HUES64 (cell line): Measurements from ENCODE around the gene GSS.
"Not testable (repeated sequence)": the region's sequence is repeated elsewhere in the genome, so short reads cannot be mapped to it uniquely, and the experiment has no call there.

ENCODE experiments used
- H3K27ac ChIP-seq: 2 replicates; pipeline ENCODE4 v1.7.0; 2013; ENCODE audit warnings: low read depth, low read length, inconsistent platforms
- H3K27me3 ChIP-seq: 2 replicates; pipeline ENCODE4 v1.6.1; 2013; ENCODE audit warnings: mild to moderate bottlenecking, low read length; ENCODE audit not compliant: insufficient read depth
- H3K36me3 ChIP-seq: 2 replicates; pipeline ENCODE4 v1.6.1; 2013; ENCODE audit warnings: mild to moderate bottlenecking, low read length; ENCODE audit not compliant: insufficient read depth
- H3K4me1 ChIP-seq: 2 replicates; pipeline ENCODE4 v1.6.1; 2013; ENCODE audit warnings: mild to moderate bottlenecking, low read length, moderate library complexity; ENCODE audit not compliant: insufficient read depth
- H3K4me3 ChIP-seq: 2 replicates; pipeline ENCODE4 v1.5.1; 2013; ENCODE audit warnings: mild to moderate bottlenecking, low read length, moderate library complexity
- H3K9ac ChIP-seq: 2 replicates; pipeline ENCODE4 v1.6.1; 2013; ENCODE audit warnings: mild to moderate bottlenecking, low read depth, low read length
- H3K9me3 ChIP-seq: 2 replicates; pipeline ENCODE4 v1.6.1; 2013; ENCODE audit warnings: low read depth, low read length; ENCODE audit not compliant: insufficient read depth
- WGBS: fragments of 150-250, 120-280 bp; methylation state at CpG from one replicate; pipeline ENCODE4 v1.1.7; 2013; ENCODE audit warnings: missing lambda C conversion rate; 5-methylcytosine and 5-hydroxymethylcytosine counted together

Gene GSS

DNA sequence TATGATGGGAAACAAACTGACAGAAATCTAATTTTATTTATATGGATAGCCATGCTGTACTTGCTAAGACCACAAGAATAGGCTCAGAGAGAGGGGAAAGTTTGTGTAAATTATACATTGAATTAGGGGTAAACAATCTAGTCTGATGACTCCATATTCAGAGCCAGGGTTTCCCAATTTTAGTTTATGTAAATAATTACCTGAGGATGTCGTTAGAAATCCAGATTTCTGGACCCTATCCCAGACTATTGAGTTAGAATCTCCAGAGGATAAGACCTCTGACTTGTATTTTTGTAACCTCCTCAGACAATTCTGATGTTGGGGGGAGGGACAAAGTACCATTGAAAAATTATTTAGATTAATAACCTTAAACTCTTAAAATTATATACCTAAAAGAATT lies 60.9 kb downstream of the GSS start:
- Histone ChIP-seq H3K4me1 (no peaks in the 10 kb centered on the region), H3K27ac (no peak overlapping the region), H3K36me3 (no peaks in the 10 kb centered on the region), H3K4me3 (no peak overlapping the region), H3K9me3 (no peaks in the 10 kb centered on the region), H3K9ac (no peak overlapping the region), H3K27me3 (no peaks in the 10 kb centered on the region)
- 88% methylated on average over 1 of the region's 1 CpG for WGBS

GRCh38 chr20:34892671-34893070 lies 62.9 kb downstream of the GSS start:
- no peaks in the 10 kb centered on the region for H3K4me1 ChIP-seq
- H3K4me3 ChIP-seq = no peak overlapping the region
- H3K27me3 ChIP-seq = no peaks in the 10 kb centered on the region
- no peak overlapping the region for H3K27ac ChIP-seq
- H3K36me3 ChIP-seq = no peaks in the 10 kb centered on the region
- no peaks in the 10 kb centered on the region for H3K9me3 ChIP-seq
- WGBS = 89% methylated on average over 2 of the region's 2 CpGs
- no peak overlapping the region for H3K9ac ChIP-seq

DNA sequence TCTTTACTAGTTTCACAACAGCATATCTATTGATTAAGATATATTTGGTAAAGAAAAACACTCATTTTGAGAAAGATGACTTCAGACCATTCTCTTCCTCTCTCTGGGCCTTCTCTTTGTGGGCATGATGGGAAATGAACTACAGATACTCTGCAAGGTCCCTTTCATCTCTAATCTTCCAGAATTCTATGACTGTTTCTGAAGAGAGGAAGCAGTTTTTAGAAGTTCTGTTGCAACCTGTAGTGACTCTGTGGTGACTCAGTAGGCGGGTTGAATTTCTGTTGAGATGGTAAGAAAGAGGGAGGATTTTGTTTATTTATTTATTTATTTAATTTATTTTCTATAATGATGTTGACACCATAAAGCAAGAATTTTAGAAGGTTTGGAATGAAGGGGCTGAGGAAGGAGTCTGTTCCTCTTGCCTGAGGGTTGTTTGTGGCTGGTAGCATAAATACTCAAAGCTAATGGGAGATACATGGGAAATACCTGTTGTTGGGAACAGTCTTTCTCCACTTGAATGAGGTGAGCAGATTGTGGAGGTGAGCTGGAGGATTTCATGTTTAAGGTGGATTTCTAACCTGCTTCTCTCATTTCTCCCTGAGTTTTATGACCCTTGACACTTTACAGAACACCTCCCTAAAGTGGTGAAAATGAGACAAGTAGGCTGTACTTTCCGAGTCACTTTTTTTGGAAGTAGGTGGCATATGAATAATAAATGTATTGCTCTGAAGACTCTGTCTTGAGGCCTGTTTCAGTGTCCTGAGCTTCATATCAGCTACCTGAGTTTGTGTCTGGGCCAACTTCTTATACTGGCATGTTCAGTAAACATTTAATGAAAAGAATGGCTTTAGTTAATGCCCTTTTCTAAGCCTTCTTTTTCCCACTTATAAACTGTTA lies 64.2 kb downstream of the GSS start:
- no peak overlapping the region for H3K9ac ChIP-seq
- H3K4me3 ChIP-seq = no peak overlapping the region
- WGBS = 84% methylated on average over 2 of the region's 2 CpGs
- H3K27ac ChIP-seq = no peak overlapping the region
- H3K27me3 ChIP-seq = no peaks in the 10 kb centered on the region
- no peaks in the 10 kb centered on the region for H3K4me1 ChIP-seq
- H3K9me3 ChIP-seq = no peaks in the 10 kb centered on the region
- H3K36me3 ChIP-seq = no peaks in the 10 kb centered on the region

GRCh38 chr20:34888468-34888867 lies 67.1 kb downstream of the GSS start:
- Histone ChIP-seq H3K9me3 (no peaks in the 10 kb centered on the region), H3K27me3 (no peaks in the 10 kb centered on the region), H3K4me3 (no peak overlapping the region), H3K9ac (no peak overlapping the region), H3K4me1 (no peaks in the 10 kb centered on the region), H3K27ac (no peak overlapping the region), H3K36me3 (0 out of 2 replicates have a peak, but pooled peaks cover 8% of the 10 kb centered on the region)
- WGBS = 84% methylated on average over 1 of the region's 1 CpG

DNA sequence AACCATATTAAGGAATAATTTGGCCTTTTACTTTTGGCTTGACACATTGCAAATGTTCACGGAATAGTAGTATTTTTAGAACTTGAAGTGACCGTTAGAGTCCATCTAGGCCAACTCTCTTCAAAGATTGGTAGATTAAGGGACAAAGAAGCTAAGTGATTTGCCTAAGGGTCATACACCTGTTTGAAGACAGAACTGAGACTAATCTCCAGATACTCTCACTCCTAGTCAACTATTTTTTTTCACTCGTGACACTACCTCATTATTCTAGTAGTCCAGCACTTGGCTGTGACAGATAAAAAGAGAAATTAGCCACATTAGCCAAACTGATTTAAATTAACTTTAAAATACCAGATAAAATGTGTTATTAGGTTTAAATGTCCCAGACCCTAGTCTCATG lies 68.6 kb downstream of the GSS start:
- H3K27me3 ChIP-seq = no peaks in the 10 kb centered on the region
- WGBS = 87% methylated on average over 3 of the region's 3 CpGs
- no peak overlapping the region for H3K27ac ChIP-seq
- peaks cover 16% of the 10 kb centered on the region; the same call in 1 of the 2 replicates for H3K36me3 ChIP-seq
- no peaks in the 10 kb centered on the region for H3K9me3 ChIP-seq
- no peak overlapping the region for H3K4me3 ChIP-seq
- H3K9ac ChIP-seq = no peak overlapping the region
- no peaks in the 10 kb centered on the region for H3K4me1 ChIP-seq

DNA sequence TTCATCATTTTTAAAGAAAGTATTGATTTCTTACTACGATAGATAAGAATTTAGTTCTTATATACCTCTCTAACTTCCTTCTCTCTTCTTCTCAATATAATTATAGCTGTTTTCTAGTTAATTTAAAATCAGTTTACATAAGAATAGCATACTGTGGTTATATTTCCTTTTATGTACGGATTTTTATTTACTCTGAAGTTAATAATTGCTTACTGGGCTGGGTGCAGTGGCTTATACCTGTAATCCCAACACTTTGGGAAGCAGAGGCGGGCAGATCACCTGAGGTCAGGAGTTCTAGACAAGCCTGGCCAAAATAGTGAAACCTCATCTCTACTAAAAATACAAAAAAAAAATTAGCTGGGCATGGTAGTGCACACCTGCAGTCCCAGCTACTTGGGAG lies 69.5 kb downstream of the GSS start:
- Histone ChIP-seq H3K4me1 (no peaks in the 10 kb centered on the region), H3K36me3 (peaks cover 16% of the 10 kb centered on the region; the same call in 1 of the 2 replicates), H3K27ac (no peak overlapping the region), H3K4me3 (no peak overlapping the region), H3K9ac (no peak overlapping the region), H3K9me3 (no peaks in the 10 kb centered on the region), H3K27me3 (no peaks in the 10 kb centered on the region)
- WGBS = 91% methylated on average over 2 of the region's 3 CpGs

DNA sequence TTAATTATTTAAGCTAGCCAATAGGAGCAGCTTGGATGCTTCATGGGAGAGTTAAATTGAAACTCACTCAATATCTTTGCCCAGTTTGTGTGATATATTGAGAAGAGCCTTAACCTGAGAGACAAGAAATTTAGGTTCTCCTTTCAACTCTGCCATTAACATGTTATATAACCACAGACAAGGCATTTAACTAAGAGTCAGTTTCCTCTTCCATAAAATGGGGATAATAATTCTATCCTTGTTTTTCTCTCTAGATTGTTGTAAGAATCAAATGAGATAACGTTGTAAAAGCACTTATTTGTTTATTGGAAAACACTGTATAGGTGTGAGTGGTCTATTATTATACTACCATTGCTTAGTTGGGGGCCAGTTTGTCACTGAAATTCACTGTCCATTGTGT lies 71.3 kb downstream of the GSS start:
- no peak overlapping the region for H3K27ac ChIP-seq
- no peak overlapping the region for H3K9ac ChIP-seq
- H3K4me3 ChIP-seq = no peak overlapping the region
- H3K27me3 ChIP-seq = no peaks in the 10 kb centered on the region
- H3K9me3 ChIP-seq = no peaks in the 10 kb centered on the region
- no peaks in the 10 kb centered on the region for H3K4me1 ChIP-seq
- 83% methylated on average over 1 of the region's 1 CpG for WGBS
- peaks cover 16% of the 10 kb centered on the region; the same call in 1 of the 2 replicates for H3K36me3 ChIP-seq

DNA sequence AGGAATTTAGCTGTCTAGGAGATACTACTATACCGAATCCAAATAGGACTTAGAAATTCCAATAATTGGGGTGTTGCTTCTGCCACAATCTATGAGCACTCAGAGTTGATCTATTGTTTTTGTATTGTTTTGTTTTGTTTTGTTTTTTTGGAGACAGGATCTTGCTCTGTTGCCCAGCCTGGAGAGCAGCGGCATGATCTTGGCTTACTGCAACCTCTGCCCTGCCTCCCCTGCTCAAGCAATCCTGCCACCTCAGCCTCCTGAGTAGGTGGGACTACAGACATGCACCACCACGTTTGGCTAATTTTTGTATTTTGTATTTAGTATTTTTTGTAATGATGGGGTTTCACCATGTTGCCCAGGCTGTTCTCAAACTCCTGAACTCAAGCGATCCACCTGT lies 71.8 kb downstream of the GSS start:
- no peak overlapping the region for H3K4me3 ChIP-seq
- no peak overlapping the region for H3K27ac ChIP-seq
- 89% methylated on average over 4 of the region's 4 CpGs for WGBS
- no peaks in the 10 kb centered on the region for H3K9me3 ChIP-seq
- H3K4me1 ChIP-seq = no peaks in the 10 kb centered on the region
- no peak overlapping the region for H3K9ac ChIP-seq
- peaks cover 16% of the 10 kb centered on the region; the same call in 1 of the 2 replicates for H3K36me3 ChIP-seq
- H3K27me3 ChIP-seq = no peaks in the 10 kb centered on the region

- Histone ChIP-seq H3K36me3 (peaks cover 16% of the 10 kb centered on the region; the same call in 1 of the 2 replicates), H3K27me3 (no peaks in the 10 kb centered on the region), H3K9me3 (no peaks in the 10 kb centered on the region), H3K4me1 (no peaks in the 10 kb centered on the region), H3K27ac (no peak overlapping the region), H3K9ac (no peak overlapping the region), H3K4me3 (no peak overlapping the region)
These were observed 72.4 kb downstream of the GSS start for GRCh38 chr20:34883087-34883688.

GRCh38 chr20:34881689-34882088 lies 73.9 kb downstream of the GSS start:
- Histone ChIP-seq H3K27me3 (peaks cover 12% of the 10 kb centered on the region), H3K27ac (no peak overlapping the region), H3K4me1 (no peaks in the 10 kb centered on the region), H3K9me3 (no peaks in the 10 kb centered on the region), H3K36me3 (peaks cover 16% of the 10 kb centered on the region; the same call in 1 of the 2 replicates), H3K4me3 (no peak overlapping the region), H3K9ac (no peak overlapping the region)
- WGBS = 89% methylated on average over 1 of the region's 2 CpGs

DNA sequence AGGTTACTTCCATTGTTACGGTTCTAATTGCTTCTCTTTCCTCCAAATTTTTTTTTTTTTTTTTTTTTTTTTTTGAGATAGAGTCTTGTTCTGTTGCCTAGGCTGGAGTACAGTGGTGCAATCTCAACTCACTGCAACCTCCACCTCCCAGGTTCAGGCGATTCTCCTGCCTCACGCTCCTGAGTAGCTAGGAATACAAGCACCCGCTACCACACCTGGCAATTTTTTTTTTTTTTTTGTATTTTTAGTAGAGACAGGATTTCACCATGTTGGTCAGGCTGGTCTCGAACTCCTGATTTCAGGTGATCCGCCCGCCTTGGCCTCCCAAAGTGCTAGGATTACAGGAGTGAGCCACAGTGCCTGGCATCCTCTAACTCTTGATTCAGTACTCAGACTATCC lies 74.6 kb downstream of the GSS start:
- H3K27ac ChIP-seq, H3K9ac ChIP-seq, H3K4me3 ChIP-seq, H3K4me1 ChIP-seq, H3K9me3 ChIP-seq: not testable (repeated sequence)
- Histone ChIP-seq H3K36me3 (peaks cover 16% of the 10 kb centered on the region; the same call in 1 of the 2 replicates), H3K27me3 (peaks cover 15% of the 10 kb centered on the region)
- whole genome bisulfite sequencing = 92% methylated on average over 6 of the region's 7 CpGs
